SK-N-SH treated with all-trans-retinoic acid at 6 μM for 48 hours (cell line): ENCODE results near the gene OLFML3.

ENCODE experiments used
- ARNTL ChIP-seq: fragments of 450-650 bp; formaldehyde crosslinking; IDR thresholded peaks from 2 replicates; pipeline ENCODE4 v1.5.0; 2020; ENCODE audit warnings: low read depth, mild to moderate bottlenecking, moderate library complexity, borderline replicate concordance
- CREB5 ChIP-seq: fragments of 250-450 bp; sonication (Bioruptor Pico); IDR thresholded peaks from 2 replicates; pipeline ENCODE4 v1.5.1; 2020; ENCODE audit warnings: low read depth, mild to moderate bottlenecking, moderate library complexity
- CSRNP3 ChIP-seq: fragments of 250-450 bp; sonication (Bioruptor Pico); IDR thresholded peaks from 2 replicates; pipeline ENCODE4 v1.5.1; 2021; ENCODE audit warnings: mild to moderate bottlenecking, moderate library complexity
- GLIS3 ChIP-seq: fragments of 250-450 bp; sonication (Bioruptor Pico); IDR thresholded peaks from 2 replicates; pipeline ENCODE4 v1.5.0; 2020; ENCODE audit warnings: mild to moderate bottlenecking, moderate library complexity
- SNAI2 ChIP-seq: fragments of 250-450 bp; sonication (Bioruptor Pico); IDR thresholded peaks from 2 replicates; pipeline ENCODE4 v1.5.0; 2020; ENCODE audit warnings: mild to moderate bottlenecking, moderate library complexity
- ZC3H10 ChIP-seq: fragments of 250-450 bp; sonication (Bioruptor Pico); IDR thresholded peaks from 2 replicates; pipeline ENCODE4 v1.5.1; 2021; ENCODE audit warnings: mild to moderate bottlenecking, moderate library complexity
- ZFP3 ChIP-seq: fragments of 250-450 bp; sonication (Bioruptor Pico); IDR thresholded peaks from 2 replicates; pipeline ENCODE4 v1.5.0; 2020; ENCODE audit warnings: mild to moderate bottlenecking, moderate library complexity
- ZFP30 ChIP-seq: fragments of 450-650 bp; formaldehyde crosslinking; IDR thresholded peaks from 2 replicates; pipeline ENCODE4 v1.5.0; 2022; ENCODE audit warnings: mild to moderate bottlenecking, moderate library complexity

- no peak for TF ChIP-seq CREB5 (CRISPR knock-in tag)
- no peak for TF ChIP-seq SNAI2 (CRISPR knock-in tag)
- TF ChIP-seq ZFP3 (CRISPR knock-in tag), result no peak
- TF ChIP-seq GLIS3 (CRISPR knock-in tag), result no peak
- no peak for TF ChIP-seq ZFP30
- TF ChIP-seq ARNTL (CRISPR knock-in tag), result no peak
- TF ChIP-seq CSRNP3, result no peak
- TF ChIP-seq ZC3H10 (CRISPR knock-in tag), result no peak
Measured at GRCh38 chr1:114011796-114012195, 32.5 kb downstream of the OLFML3 start.
